ENCODE measurements around the gene SETD5.
A peak's percentile ranks its signal among the peaks of the same experiment; 100 is the strongest.

The SETD5 gene

DNA sequence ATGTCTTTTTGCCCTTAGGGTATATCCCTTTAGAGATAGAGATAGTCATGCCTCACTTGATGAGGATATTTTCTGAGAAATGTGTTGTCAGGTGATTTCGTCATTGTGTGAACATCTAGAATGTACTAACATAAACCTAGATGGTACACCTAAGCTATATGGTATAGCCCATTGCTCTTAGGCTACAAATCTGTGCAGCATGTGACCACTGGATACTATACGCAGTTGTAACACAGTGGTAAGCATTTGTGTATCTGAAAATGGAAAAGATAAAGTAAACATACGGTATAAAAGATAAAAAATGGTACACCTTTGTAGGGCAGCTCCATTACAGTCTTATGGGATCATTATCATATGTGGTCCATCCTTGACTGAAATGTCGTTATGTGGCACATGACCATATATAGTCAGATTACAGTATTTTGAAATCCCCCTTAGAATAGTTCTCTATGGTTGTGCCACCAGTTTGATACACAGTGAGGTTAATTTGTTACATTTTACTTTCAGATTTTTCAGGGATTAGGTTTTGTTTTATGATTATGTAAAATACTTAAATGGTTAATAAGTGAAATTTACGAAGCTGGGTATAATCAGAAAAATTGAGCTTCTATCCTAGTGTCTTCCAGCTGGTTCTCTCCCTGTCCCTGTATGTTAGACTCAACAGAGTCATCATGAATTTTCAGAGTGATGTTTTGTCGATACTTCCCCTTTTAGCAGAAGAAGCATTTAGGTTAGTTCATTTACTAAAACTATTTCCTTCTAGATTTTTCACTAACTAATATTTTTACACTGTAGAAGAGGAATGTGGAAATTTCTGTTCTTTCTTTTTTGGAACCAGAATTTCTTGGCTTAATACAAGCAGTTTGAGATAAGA lies 12.8 kb downstream of the SETD5 start:
- DNase-seq, result no peak

DNA sequence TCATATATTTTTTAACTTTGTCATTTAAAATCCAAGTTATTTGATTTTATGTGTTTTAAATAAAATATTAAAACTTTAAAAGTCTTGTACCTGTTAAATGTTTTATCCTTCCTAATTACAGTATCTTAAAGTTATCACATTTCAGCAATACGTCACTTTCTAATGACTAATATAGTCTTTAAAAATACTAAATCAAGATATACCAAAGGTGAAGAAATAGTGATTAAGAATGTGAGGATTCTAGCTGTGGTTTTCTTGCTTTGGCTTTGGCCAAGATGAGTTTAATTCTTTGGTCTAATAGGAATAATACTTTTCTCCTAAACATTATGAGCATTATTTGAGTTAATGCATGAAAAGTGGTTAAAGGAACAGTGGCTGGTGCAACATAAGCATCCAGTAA lies 13.9 kb downstream of the SETD5 start:
- no peak for DNase-seq

DNA sequence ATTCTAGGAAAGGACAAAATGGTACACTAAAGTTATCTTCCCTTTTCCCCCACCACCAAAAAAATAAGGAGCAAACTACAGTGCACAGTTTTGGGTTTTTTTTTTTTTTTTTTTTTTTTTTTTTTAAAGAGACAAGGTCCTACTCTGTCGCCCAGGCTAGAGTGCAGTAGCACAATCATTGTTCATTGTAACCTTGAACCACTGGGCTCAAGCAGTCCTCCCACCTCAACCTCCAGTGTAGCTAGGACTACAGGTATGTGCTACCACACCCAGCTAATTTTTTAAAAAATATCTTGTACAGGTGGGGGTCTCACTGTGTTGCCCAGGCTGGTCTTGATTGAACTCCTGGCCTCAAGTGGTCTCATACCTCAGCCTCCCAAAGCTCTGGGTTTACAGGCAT lies 14.9 kb downstream of the SETD5 start:
- DNase-seq, result no peak

DNA sequence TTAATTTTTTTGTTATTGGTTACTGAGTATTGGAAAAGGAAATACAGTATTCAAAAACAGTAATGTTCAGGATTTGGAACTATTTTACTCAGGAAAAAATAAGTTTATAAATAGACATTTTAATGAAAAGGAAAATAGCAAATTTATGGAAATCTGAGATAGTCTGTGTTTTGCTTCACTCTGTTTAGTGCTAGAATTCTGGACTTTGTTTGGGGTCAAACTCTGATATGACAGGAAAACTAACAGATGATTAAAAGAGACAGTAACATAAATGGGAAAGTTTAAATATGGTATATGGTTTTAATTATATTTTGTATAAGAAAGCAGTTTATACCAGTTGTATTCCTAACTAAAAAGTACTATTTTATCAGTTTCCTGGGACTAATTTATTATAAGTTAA lies 17.4 kb downstream of the SETD5 start:
- DNase-seq, result no peak

DNA sequence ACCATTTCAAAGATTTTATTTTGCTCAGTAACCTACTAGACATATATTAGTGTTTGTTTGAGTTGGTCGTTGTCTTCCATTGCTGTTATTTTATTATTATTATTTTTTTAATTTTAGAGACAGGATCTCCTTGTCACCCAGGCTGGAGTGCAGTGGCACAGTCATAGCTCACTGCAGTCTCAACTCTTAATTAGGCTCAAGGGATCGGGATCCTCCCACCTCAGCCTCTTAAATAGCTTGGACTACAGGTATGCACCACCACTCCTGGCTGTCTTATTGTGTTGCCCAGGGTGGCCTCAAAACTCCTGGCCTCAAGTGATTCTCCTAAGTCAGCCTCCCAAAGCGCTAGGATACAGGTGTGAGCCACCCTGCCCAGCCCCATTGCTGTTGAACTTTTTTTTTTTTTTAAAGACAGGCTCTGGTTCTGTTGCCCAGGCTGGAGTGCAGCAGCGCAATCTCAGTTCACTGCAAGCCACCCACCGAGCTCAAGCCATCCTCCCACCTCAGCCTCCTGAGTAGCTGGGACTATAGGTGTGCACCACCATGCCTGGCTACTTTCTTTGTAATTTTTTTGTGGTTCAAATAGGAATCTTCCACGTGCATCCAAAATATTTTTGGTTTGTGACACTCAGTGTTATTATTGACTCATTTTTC lies 18.2 kb downstream of the SETD5 start:
- DNase-seq, result no peak

DNA sequence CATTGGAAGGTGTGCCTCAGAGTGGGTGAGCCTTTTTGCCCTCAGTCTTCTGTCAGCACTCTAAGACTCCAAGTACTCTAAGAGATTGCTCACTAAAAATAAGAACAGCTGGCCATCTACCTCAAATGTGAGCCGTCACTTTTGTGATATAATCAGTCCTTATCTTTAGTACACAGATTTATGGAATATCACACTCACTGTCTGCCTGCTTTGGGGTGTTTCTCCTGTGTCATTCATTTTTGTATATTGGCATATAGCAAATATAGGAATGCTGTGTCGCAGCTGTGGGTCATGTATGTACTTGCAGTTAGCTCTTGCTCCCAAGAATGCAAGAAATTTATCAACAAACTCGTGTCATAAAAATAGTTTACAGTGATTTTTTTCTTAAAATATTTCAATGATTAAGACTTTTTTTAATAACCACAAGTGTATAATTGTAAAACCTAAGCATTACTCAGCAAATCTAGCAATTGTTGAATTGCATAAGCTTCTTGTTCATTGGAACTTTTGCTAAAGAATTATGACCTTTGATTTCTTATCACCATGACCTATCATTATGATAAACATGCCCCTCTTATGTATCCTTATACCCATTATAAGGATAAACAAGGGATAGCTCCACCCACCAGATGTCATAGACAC lies 18.8 kb downstream of the SETD5 start:
- DNase-seq, result peak; percentile 48

DNA sequence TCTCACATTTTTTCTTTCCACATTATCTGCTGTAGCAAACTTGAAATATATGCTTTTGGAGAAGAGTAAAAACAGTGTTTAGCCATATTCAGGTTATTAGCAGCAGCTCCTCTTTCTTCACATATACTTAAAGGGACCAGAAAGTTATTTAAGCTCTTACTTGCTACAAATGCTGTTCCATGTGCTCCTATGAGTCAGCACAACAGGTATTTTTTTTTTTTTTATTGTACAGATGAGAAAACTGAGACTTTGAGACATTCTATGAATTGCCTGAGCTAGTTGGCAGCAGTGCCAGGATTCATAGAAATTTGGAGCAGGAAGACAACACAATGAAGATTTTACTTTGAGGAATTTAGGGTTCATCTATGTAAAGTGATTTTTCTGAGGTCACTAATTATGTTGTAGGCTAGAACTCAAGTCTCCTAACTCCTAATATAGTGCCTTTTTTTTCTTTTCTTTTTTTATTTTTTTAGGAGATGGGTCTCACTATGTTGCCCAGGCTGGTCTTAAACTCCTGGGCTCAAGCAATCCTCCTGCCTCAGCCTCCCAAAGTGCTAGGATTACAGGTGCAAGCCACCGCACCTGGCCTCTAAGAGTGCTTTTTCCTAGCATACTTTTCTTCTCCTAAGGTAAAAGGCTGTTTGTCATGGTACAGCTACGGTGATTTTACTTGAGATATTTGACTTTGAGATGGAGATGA lies 23.6 kb downstream of the SETD5 start:
- DNase-seq, result peak; percentile 46

DNA sequence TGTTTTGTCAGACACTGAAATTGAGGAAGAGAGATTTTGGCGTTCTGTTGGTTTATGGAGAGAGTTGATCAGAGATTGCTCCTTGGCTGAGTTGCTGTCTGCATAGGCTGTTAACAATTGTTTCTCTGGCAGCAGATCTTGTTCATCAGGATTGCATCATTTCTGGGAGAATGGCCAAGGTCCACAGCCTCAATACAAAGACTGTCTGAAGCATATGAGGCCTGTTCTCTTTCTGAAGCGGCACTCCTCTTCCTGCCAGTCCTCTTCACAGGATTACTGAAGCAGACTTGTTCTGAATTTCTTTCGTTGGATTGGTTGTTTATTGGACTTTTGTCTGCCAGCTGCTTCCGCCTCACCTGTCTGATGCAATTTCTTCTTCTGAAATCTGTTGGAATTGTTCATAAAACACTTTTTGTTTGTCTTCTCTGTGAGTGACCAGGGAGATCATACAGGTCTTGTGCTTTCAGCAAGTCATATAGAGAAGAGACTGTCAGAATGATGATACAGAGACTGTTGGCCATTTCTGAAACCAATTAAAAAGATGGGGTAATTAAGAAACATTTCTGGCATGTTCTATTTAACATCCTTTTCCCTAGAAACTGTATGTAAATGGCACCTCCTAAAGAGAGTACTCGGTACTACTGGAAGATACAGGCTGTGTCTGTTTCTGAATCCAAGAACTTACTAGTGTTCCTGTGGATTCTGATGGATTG lies 25.5 kb downstream of the SETD5 start:
- DNase-seq, result peak; percentile 98

DNA sequence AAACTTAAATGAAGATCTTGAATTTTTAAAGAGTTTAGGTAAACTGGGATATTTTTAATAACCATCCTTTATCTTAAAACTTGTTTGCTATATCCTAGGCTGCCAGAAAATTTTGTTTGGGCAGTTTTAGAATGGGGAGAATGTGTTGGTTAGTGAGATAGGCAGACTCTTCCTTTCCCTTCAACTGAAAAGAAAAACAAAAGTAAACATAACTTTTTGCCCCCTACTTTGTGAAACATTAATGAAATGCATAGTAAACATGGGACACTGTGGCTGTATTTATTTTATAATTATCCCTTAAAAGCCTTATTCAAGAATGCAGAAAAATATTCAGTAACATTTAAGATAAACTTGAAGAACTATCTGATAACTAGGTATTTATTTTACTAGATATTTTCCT lies 31.0 kb downstream of the SETD5 start:
- DNase-seq, result no peak

DNA sequence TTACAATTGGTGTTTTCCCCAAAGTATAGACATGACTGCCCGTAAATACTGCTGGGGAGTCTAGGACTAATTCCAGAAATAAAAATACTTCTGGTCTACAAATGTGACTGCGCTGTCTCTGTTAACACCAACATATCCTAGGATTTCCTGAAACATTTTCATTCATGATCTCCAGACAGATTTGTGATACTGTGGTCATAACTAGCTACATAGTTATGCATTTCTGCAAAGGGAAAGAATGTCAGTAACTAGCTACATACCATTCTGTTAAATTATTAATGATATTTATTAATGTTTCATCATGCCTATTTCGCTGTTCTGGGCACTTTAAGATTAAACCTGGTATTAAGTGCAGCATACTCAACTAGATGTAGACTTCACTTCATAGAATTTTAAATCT lies 33.3 kb downstream of the SETD5 start:
- peak; percentile 6 for DNase-seq

DNA sequence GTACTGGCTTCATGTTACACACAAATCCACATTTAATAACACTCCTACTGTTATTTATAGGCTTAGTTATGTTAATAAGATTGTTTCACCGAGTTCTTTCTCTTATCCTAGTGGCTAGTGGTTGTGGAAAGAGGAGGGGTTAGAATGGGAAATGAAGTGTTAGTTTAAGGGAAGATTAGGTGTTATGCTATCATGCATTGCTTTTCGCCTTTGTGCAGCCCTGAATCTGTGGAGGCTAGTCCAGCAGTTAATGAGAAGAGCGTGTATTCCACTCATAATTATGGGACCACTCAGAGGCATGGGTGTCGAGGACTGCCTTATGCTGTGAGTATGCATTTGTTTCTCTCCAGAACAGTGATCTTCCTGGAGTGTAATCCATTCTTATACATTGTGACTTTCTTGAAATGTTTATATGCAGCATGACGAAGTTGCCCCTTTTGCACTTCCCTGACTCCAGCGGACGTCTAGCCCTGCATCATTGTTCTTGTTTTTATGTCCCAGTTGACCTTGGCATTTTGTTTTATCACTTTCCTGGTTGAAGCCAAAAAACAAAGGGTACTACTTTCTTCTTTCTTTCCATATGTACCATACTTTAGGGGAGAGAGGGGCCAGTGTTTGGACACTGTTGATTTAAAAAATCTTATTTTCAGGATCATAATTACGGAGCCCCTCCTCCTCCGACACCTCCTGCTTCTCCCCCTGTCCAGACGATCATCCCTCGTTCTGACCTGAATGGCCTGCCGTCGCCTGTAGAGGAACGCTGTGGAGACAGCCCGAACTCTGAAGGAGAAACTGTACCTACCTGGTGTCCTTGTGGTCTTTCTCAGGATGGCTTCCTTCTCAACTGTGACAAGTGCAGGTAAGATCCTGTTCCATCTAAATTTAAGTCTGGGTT lies 36.5 kb downstream of the SETD5 start:
- no peak for DNase-seq

DNA sequence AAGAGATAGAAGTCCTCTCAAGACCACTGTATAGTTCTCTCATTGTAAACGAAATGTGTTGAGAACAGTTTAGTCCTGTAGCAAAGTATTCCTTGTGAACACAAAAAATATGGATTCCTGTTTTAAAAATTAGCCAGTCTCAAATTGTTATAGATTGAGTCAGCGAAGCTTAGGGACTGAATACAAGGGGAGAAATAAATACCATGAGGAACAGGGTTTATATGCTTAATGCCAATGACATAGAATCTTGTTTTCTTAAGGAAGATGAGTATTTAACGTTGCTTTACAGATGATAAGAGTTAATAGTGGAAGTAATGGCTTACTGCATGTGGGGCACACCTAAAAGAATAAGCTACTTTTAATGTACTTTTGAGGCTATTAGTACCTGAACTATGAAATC lies 37.9 kb downstream of the SETD5 start:
- no peak for DNase-seq

DNA sequence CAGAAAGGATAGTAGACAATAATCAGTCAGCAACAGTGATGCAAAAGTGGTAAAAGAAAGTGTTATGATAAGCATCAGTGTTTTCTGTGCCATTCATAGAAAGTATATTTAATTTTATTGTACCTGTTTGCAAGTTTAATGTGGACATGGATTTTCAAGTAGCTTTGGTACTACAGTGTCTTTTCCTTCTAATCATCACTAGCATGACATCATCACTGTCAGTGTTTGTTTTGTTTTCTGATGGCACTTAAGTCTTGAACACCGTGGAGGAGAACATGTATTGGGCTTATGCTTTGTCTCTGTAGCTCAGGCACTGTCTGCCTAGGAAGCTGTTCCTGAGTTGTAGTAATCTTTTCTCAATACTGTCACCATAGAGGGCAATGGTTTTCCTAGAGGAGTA lies 41.9 kb downstream of the SETD5 start:
- DNase-seq, result no peak

DNA sequence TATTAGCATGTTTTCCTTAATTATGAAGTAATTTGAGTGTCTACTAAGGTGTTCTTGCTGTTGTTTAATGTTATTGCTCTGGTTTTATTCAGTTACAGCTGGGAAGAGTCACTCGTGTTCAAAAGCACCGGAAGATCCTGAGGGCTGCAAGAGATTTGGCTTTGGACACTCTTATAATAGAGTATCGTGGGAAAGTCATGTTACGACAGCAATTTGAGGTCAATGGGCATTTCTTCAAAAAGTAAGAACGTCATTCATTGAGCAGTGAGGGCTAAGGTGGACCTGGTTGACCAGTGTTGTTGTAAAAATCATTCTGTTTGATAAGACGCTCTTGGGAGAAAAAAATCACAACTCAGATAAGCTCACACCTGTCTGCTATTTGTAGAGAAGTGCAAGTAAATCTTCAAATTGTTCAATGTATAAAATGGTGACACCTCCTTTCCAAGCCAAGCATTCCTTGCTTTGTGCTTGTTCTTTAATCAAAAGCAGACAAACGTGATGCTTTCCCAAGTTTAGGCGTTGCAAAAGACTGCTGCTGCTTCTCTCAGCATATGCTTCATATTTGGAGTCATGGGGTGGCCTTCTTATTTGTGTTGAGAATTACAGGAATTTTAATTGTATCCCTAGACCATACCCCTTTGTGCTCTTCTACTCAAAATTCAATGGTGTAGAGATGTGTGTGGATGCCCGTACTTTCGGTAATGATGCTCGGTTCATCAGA lies 44.2 kb downstream of the SETD5 start:
- peak; percentile 50 for DNase-seq

DNA sequence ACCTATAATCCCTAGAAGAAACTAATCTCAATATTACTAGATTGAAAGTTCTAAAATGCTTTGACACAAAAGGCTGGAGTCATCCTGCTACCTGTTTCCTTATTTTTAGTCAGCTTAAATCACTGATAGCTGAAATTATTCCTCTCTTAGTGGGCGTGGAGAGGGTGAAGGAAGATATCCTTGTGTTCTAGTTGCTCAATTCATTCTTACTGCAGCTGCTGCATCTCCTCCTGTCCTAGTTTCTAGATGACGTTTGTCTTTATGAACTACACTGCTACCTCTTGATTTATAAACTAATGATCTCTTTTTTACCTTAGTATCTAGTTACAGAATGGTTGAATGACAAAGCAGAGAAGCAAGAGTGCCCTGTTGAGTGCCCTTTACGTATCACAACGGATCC lies 50.7 kb downstream of the SETD5 start:
- DNase-seq, result no peak

DNA sequence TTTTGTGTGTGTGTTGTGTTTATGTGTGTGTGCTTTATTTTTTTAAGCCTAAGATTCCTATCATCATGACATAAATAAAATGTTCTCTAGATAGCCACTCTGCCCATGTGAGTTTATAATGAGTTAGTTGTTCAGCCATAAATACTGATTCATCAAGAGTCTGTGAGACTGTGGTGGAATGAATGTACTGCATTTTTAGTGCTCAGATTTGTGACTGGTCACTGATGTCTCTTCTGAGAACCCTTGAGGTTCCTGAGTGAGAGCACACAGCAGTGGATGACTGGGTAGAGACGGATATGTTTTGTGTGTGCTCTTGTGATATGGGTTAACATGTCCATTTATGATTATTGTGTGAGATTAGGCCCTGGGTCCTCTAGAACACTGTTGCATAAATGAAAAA lies 51.2 kb downstream of the SETD5 start:
- DNase-seq, result no peak

DNA sequence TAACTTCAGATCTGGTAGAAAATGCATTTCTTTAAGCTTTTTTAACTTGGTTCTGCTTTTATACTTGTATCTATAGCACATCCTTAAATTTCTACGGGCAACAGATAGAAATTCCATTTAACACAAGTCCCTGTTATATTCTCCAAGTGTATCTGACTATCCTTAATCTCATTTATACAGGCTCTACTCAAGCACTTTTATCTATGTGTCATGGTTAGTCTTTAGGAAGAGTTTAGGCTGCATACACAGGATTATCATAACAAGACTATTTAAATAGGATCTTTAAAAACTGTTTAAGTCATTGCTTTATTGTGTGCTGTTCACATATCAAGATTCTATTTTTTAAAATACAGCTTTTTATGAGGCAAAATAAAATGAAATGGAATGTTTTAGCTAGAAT lies 52.7 kb downstream of the SETD5 start:
- DNase-seq, result no peak

DNA sequence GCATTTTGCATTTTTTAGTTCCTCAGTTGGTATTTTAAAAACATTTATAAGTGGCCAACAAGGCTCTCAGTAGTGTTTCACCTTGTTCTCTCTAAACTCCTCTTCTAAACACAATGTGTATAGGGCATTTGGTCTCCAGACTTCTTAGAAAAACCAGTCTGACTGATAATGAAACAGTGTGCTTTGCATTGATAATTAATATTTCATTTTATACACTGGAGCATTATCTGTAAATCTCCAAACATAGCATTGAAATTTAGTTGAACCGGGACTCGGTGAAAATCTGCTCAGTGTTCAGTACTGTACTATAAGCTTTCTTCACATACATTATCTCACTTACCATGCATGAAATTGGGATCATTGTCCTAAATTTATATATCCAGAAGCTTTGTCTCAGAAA lies 53.6 kb downstream of the SETD5 start:
- DNase-seq, result no peak

DNA sequence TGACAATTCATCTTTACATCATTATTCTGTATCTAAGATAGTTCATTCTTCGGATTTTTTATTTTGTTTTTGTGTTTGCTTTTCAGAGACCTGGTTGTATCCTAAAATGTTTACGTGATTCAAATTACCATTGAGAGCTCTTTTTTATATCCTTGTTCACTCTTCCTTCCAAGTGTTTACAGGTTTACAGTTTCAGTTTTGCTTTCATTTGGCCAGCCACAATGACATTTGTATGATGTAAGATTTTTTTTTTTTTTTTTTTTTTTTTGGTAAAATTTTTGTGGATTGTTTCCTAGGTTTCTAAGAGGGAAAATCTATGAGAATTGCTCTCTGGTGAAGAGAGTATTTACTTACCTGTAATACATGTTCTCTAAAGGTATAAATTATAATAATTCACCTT lies 55.0 kb downstream of the SETD5 start:
- DNase-seq, result no peak

DNA sequence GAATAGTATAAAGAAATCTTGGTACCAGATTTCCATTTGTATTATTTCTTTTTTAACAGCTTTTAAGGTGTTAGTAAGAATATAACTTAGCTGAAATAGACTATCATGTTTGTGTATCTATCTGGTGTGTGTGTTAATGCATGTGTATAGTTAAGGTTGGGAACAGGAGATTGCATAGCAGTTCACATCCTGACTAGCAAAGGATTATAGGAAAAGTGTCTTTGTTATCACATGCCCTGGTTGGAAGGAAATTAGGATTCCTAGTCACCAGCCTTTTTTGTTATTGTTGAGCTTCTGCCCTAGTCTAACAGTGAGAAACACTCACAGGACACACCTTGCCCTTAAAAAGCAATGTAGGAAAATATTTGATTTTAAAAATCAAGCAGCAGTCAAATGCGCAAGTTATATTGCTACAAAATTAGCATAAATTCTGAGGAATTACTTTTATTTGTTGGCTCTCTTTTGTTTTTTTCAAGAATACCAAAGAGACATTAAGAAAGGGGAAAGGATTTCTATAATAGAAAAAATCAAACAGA lies 58.2 kb downstream of the SETD5 start:
- DNase-seq, result no peak

DNA sequence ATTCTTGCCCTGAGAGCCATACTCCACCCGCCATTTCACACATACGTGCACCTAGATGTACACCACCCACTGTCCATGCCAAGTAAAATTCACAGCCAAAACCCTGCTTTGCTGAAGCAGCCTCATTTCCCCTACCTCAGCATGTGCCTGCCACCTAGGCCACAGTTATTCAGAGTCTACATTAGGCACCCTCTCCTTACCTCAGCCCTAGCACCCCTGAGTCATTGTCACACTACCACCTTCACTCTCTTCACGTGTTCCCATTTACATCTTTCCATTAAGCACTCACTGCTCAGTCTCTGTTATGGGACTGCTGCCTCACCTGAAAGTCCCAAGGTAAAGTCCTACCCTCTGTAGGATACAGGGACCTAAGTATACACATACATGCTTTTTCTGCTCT lies 70.0 kb downstream of the SETD5 start:
- DNase-seq, result no peak

Data from fibroblast of upper back skin (primary cell).